ENCODE results near the gene ZWILCH.

ZWILCH gene

DNA sequence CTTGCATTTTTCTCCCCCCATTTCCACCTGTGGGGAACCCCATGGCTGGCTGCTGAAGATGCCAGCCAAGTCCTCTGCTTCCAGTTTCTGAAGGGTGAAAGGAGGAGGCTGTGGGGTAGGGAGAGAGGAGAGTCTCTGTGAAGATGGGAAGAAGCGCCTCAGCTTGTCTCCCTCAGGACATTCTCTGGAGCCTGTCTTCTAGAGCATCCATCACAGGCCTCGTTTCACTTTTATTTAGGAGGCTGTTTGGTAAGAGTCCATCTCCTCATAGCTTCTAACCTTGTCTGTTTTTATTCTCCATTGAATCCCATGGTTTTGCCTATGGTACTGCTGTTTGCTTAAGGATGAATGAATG is 69.4 kb downstream of the ZWILCH start:
- ChIA-PET CTCF (interaction anchor here (2.6 kb wide), 1 partner anchor 9 kb away, joined by 10 read pairs; the partner anchor contains the start of gene LCTL), POLR2A (no interaction called here)
- no peak for DNase-seq (ENCODE audit: extremely low spot score)
- no peak for TF ChIP-seq CTCF (IDR thresholded peaks at IDR 0.05; ENCODE audit: control extremely low read depth, extremely low read depth, low read depth, missing control alignments)

DNA sequence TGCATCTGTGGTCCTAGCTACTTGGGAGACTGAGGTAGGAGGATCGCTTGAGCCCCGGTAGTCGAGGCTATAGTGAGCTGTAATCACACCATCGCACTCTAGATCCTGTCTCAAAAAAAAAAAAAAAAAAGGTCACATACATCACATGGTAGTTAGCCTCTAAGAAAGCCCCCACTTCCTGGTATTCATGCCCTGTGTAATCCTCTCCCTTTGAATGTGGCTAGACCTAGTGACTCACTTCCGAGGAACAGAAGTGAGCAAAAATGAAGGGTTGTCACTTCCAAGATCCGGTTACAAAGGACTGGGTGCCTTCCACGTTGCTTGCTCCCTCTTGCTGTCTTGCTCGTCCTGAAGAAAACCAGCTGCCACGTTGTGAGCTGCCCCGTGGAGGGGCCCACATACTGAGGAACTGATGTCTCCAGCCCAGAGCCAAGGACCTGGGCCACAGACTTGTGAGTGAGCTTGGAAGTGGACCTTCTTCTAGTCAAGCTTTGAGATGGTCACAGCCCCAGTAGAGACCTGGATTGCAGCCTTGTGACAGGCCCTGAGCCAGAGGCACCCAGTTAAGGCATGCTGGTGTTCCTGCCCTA is 73.3 kb downstream of the ZWILCH start:
- ChIA-PET POLR2A (interaction anchor here (0.6 kb wide), 1 partner anchor 236 kb away, joined by 7 read pairs; no protein-coding TSS in a partner anchor), CTCF (no interaction called here)
- DNase-seq (ENCODE audit: extremely low spot score) = no peak
- no peak for TF ChIP-seq CTCF (IDR thresholded peaks at IDR 0.05; ENCODE audit: control extremely low read depth, extremely low read depth, low read depth, missing control alignments)

- ChIA-PET CTCF (interaction anchor here (1.3 to 1.8 kb wide), 3 partner anchors 9 to 42 kb away, joined by 3 to 4 read pairs (median 4); no protein-coding TSS in a partner anchor), POLR2A (no interaction called here)
- no peak for DNase-seq (ENCODE audit: extremely low spot score)
- no peak for TF ChIP-seq CTCF (IDR thresholded peaks at IDR 0.05; ENCODE audit: control extremely low read depth, extremely low read depth, low read depth, missing control alignments)
Observed at GRCh38 chr15:66580643-66581042, 75.5 kb downstream of the ZWILCH start.

DNA sequence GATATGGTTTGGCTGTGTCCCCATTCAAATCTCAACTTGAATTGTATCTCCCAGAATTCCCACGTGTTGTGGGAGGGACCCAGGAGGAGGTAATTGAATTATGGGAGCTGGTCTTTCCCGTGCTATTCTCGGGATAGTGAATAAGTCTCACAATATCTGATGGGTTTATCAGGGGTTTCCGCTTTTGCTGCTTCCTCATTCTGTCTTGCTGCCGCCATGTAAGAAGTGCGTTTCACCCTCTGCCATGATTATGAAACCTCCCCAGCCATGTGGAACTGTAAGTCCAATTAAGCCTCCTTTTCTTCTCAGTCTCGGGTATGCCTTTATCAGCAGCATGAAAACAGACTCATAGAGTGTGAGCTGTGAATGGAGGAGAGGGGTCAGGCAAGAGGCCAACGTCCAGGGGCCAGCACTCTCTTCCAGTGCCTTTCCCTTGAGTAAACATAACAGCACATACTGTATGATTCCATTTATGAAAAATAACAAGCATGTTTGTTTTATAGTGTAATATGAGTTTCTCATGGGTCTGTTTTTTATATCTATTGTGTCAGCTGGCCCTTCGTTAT is 76.9 kb downstream of the ZWILCH start:
- no peak for TF ChIP-seq CTCF (IDR thresholded peaks at IDR 0.05; ENCODE audit: control extremely low read depth, extremely low read depth, low read depth, missing control alignments)
- ChIA-PET POLR2A (no interaction called here), CTCF (interaction anchor here (1.2 to 1.5 kb wide), 3 partner anchors 16 to 268 kb away, joined by 3 to 4 read pairs (median 3); no protein-coding TSS in a partner anchor)
- DNase-seq (ENCODE audit: extremely low spot score) = no peak

DNA sequence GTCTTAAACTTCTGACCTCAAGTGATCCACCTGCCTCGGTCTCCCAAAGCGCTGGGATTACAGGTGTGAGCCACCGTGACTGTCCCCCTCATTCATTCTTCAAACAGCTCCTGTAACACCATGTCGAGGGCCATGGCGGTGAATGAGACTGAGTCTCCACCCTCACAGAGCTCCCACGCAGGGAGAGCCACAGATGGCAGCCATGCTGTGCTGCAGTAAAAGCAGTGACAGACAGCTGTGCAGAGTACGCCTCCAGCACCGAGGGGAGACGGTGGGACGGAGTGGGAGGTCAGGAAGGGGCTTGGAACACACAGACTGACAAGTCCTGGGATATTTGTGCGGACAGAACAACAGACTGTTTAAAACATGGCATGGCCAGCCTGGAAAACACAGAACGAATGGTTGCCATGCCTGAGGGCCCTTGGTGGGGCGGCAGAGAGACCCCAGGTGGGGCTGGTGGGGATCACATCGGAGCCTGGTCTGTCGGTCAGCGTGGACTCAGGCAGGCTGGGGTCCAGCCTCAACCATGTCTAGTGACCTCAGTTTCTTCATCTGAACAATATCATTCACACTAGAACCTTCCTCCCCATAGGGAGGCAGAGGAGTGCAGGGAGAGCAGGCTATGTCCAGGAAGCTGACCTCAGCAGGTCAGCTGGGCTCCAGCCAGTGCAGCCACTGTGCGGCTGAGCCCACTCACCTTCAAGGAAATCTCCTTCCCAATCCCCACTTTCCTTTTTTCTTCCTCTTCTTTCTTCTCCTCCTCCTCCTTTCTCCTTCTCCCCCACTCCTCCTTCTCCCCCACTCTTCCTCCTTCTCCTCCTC is 81.2 kb downstream of the ZWILCH start:
- no peak for DNase-seq (ENCODE audit: extremely low spot score)
- TF ChIP-seq CTCF (IDR thresholded peaks at IDR 0.05; ENCODE audit: control extremely low read depth, extremely low read depth, low read depth, missing control alignments) = no peak
- ChIA-PET CTCF (no interaction called here), POLR2A (no interaction called here)

DNA sequence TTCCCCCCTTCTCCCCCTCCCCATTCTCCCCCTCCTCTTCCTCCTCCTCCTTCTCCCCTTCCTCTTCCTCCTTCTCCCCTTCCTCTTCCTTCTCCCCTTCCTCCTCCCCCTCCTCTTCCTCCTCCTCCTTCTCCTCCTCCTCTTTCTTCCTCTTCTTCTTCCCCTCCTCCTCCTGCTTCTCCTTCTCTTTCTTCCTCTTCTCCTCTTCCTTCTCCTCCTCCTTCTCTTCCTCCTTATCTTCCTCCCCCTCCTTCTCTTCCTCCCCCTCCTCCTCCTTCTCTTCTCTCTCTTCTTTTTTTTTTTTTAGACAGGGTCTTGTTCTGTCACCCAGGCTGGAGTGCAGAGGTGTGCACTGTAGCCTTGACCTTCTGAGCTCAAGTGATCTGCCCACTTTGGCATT is 81.9 kb downstream of the ZWILCH start:
- no peak for TF ChIP-seq CTCF (IDR thresholded peaks at IDR 0.05; ENCODE audit: control extremely low read depth, extremely low read depth, low read depth, missing control alignments)
- CTCF ChIA-PET = no interaction called here

More for the DNA sequence above, 81.9 kb downstream of the ZWILCH start:
- POLR2A ChIA-PET = no interaction called here
- no peak for DNase-seq (ENCODE audit: extremely low spot score)

Measured in GM10248 (cell line).